NCI-H1092 treated with DMSO at 0.1 percent for 48 hours (cell line): ENCODE data around the gene TACC3.

Source experiments
- DNase-seq: peaks from one replicate; lab custom pipeline; 2025; lab: John Stamatoyannopoulos, UW

TACC3 gene

GRCh38 chr4:1723131-1723801 is 1.9 kb downstream of the TACC3 start:
- DNase-seq, result no peak

GRCh38 chr4:1725521-1725920 is 4.2 kb downstream of the TACC3 start:
- no peak for DNase-seq

GRCh38 chr4:1726146-1726934 is 5.0 kb downstream of the TACC3 start:
- peak; percentile 66 for DNase-seq

DNA sequence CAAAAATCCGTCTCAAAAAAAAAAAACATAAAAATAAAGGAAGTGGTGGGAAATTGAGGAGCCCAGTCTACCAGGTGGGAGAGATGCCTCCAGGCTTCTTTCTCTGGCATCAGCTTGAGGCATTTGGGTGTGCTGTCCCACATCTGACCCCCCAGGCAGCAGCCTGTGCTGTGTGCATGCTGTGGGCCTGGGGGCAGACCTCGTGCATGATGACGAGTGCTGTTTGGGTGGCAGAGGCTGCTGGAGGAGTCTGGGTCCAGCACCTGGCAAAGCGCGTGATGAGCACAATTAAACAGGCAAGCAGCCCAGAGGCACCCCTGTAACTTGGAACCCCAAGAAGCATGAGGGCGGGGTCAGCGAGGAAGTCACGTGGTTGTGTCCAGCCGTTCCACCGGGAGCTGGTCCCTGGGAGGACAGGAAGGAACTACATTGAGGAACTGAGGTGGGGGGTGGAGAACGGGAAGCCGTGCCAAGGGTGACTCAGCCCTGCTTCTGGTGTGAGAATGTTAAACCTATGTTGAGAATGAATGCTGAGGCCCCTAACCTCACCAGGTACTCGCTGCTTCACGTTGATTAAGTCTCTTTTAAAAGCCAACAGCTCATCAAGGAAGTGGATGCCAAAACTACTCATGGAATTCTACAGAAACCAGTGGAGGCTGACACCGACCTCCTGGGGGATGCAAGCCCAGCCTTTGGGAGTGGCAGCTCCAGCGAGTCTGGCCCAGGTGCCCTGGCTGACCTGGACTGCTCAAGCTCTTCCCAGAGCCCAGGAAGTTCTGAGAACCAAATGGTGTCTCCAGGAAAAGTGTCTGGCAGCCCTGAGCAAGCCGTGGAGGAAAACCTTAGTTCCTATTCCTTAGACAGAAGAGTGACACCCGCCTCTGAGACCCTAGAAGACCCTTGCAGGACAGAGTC is 6.1 kb downstream of the TACC3 start:
- no peak for DNase-seq

DNA sequence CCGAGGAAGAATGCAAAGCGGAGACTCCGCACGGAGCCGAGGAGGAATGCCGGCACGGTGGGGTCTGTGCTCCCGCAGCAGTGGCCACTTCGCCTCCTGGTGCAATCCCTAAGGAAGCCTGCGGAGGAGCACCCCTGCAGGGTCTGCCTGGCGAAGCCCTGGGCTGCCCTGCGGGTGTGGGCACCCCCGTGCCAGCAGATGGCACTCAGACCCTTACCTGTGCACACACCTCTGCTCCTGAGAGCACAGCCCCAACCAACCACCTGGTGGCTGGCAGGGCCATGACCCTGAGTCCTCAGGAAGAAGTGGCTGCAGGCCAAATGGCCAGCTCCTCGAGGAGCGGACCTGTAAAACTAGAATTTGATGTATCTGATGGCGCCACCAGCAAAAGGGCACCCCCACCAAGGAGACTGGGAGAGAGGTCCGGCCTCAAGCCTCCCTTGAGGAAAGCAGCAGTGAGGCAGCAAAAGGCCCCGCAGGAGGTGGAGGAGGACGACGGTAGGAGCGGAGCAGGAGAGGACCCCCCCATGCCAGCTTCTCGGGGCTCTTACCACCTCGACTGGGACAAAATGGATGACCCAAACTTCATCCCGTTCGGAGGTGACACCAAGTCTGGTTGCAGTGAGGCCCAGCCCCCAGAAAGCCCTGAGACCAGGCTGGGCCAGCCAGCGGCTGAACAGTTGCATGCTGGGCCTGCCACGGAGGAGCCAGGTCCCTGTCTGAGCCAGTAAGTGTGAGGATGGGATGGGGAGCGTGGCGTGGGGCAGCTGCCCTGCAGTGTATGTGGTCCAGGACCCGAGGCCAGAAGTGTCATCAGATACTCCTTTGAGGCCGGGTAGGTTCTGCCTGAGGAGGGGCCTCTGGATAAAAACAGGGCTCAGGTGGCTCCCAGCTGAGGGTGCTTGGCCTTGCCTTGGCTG is 7.0 kb downstream of the TACC3 start:
- DNase-seq, result no peak

DNA sequence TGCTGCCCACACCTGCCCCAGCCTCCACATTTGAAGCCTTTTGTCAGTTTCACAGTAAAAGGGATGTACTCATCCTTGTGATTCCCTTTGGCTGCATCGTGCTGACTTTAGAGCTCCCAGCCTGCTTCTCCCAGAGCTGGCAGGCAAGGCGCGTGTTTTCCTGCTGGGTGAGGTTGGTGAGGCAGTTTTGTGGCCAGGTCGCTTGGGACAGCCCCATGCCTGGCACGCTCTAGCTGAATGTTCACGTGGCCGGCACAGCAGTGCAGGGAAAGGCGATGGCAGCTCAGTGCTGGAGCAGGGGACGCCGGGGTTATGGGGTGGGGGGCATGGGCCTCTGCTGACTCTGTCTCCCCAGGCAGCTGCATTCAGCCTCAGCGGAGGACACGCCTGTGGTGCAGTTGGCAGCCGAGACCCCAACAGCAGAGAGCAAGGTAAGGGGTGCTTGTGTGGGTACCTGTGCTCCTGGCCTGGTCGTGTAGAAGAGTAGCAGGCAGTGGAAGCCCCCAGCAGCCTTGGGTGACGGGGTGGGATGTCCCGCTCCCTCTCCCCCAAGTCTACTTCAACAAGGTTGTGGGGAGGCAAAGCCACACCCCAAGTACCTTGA is 9.3 kb downstream of the TACC3 start:
- no peak for DNase-seq

DNA sequence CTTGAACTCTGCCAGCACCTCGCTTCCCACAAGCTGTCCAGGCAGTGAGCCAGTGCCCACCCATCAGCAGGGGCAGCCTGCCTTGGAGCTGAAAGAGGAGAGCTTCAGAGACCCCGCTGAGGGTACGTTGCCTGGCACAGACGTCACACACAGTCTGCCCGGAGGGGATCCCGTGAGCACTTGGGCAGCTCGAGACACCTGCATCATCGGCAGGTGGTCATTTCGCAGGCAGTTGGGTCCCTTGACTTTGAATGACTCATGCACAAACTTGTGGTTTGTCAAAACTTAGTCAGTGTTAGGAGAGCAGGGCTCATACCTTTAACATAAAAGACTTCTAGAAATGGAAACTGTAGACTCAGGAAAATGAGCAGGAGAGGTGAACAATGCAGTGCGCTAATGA is 9.9 kb downstream of the TACC3 start:
- no peak for DNase-seq

DNA sequence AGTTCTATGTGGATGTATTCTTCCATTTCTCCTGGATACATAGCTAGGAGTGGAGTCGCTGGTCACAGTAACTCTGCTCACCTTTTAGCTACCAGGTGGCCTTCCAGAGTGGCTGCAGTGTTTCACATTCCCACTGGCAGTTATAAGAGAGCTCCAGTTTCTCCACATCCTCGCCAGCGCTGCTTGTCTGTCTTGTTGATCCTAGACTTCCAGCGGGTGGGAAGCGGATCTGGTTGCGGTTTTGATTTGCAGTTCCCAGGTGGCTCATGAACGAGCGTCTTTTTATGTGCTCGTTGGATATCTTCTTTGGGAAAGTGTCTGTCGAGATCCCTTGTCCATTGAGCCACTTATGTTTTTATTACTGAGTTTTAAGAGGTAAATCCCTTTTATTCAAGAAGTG is 11.6 kb downstream of the TACC3 start:
- no peak for DNase-seq

GRCh38 chr4:1735215-1735614 is 13.9 kb downstream of the TACC3 start:
- no peak for DNase-seq

- no peak for DNase-seq
These were observed 15.5 kb downstream of the TACC3 start for GRCh38 chr4:1736812-1737211.

- DNase-seq, result no peak
These were observed 16.3 kb downstream of the TACC3 start for GRCh38 chr4:1737666-1738065.

DNA sequence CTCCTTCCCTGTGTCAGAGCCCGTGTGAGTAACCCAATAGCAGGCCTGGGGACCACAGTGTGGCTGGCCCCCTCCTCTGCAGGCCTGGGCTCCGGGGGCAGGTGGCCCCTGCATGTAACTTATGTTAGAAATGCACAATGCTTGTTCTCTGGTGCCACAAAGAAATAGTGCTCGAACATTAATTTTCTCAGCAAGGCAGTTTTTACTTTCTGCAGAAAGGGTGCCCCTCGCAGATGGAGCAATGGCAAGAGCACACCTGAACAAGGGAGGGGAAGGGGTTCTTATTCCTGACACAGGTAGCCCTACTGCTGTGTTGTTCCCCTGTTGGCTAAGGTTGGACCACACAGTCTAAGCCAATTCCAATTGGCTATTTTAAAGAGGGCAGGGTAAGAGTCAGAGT is 17.1 kb downstream of the TACC3 start:
- no peak for DNase-seq

DNA sequence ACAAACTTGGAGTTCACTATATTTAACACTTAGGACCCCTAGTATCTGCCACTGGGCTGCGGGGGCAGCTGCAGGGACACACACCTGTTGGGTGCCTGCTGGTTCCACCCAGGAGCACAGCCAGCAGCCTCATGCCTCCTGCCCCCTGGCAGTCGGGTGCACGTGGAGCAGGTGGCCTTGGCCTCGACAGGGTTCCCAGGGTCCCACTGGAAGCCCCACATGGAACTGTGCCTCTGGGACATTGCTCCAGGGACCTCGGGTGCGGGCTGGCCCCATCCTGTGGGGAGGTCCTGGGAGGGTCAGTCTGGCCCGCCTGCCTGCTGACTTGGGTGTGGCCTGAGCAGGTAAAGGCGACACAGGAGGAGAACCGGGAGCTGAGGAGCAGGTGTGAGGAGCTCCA is 18.0 kb downstream of the TACC3 start:
- DNase-seq, result no peak

DNA sequence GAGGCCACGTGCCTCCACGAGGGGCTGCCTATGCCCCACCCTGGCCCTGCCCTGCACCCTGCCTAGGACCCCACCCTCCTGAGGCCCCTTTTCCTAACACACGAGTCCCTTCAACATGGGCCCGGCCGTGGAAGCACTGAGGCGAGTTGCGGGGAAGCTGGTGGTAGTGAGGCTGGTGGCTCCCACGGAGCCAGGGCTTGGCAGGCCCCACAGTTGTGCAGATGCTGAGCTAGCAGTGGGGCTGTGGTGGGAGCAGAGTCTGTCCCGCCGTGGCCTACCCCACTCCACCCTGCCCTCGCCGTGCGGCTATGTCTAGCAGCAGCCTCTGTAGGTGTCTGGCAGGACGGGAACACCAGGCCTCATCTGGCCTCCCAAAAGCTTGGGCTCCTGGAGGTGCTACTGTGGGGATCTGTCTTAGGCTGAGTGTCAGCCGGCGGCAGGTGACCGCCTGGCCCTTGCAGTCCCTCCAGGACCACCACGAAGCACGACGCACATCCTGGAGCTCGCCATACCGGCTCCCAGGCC is 18.8 kb downstream of the TACC3 start:
- DNase-seq, result no peak

DNA sequence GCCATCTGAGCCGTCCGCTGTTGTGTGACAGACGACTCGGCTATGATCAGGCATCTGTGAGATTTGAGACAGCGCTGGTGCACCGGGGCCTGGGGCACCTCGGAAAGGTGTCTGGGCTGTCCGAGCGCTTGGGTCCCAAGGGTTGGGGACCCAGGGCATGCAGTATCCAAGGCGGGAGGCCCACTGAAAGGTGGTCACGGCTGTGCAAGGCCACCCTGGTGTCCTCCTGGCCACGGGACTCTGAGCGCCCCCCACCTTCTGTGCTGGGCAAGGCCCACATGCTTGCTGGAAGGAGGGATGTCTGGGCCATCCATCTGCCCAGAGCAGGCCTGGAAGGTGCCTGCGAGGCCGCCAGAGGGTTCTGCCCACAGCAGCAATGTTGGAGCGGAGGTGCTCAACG is 19.9 kb downstream of the TACC3 start:
- DNase-seq, result no peak

GRCh38 chr4:1743551-1743950 is 22.2 kb downstream of the TACC3 start:
- no peak for DNase-seq

DNA sequence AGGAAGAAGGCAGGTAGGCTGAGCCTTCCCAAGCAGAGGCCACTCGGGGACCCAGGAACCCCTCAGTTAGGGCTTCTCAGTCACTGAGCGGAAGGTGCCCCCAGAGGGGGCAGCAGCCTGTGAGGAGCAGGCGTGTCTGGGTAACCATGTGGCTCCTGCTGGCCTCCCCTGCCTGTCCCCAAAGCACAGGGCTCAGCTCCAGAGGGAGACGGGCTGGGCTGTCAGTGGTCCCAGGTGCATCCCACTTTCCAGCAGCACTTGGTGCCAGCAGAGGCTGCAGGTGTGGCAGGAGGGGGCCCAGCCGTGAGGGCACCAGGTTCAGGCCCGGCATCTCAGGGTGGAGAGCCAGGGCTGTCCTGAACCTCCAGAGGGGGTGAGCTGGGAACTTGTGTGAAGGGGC is 22.7 kb downstream of the TACC3 start:
- DNase-seq, result no peak

GRCh38 chr4:1744552-1744951 is 23.2 kb downstream of the TACC3 start:
- no peak for DNase-seq

GRCh38 chr4:1745165-1745564 is 23.8 kb downstream of the TACC3 start:
- DNase-seq, result no peak

GRCh38 chr4:1745697-1746096 is 24.4 kb downstream of the TACC3 start:
- DNase-seq, result no peak

- DNase-seq, result peak; percentile 57
These were observed 25.0 kb downstream of the TACC3 start for GRCh38 chr4:1746265-1746691.
